ENCODE results near the gene C19orf73.
"Not testable (repeated sequence)": the region's sequence is repeated elsewhere in the genome, so short reads cannot be mapped to it uniquely, and the experiment has no call there.

The C19orf73 gene

DNA sequence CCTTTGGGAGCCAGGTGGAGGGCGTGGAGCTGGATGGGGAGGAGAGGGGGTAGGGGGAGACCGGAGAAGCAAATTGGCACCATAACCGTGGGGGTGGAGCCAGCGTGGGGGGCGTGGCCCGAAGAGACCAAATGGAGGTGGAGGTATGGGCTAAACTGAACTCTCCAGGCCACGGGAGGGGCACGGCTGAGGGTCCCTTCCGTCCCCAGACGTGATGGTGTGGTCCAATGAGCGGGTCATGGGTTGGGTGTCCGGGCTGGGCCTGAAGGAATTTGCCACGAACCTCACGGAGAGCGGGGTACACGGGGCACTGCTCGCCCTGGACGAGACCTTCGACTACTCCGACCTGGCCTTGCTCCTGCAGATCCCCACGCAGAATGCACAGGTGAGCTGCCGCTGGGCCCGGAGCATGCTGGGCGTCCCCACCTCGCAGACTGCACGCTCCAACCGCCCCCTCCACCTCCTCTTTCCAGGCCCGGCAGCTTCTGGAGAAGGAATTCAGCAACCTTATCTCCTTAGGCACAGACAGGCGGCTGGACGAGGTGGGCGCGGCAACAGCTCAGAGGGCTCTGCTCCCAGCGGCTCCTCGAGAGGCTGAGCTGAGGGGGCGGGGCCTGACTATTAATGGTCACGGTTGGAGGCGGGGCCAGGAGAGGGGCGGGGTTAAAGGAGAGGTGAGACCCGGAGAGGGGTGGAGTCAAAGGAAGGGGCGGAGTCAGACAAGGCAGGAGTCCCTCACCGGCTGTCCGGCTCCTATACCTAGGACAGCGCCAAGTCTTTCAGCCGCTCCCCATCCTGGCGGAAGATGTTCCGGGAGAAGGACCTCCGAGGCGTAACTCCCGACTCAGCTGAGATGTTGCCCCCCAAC, 30.1 kb upstream of the C19orf73 start:
- in situ Hi-C loops (cut with MboI; ENCODE audit: low sequenced_read_pairs), result no loop called here

DNA sequence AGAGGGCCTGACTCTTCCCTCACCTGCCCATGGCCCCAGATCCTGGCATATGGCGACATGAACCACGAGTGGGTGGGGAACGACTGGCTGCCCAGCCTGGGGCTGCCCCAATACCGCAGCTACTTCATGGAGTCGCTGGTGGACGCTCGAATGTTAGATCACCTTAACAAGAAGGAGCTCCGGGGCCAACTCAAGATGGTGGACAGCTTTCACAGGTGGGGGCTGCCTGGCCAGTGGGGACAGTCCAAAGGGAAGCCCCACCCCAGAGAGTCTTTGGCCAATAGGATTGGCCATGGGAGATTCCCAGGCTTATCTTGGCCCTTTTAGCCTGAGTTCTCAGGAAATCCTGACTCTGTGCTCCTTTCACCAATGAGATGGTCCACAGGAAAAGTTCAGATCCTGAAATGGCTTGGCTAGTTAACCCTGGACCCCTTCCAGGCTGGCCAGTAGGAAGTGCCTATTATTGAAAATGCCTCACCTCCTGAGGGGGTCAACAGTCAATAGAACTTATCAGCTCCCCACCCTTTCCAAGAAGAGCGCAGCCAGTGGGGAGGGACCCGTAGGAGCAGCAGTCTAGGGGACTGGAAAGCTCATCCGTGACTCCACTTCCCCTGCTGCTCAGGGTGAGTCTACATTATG, 29.2 kb upstream of the C19orf73 start:
- in situ Hi-C loops (cut with MboI; ENCODE audit: low sequenced_read_pairs), result no loop called here

GRCh38 chr19:49146408-49146770, 27.4 kb upstream of the C19orf73 start:
- in situ Hi-C loops (cut with MboI; ENCODE audit: low sequenced_read_pairs), result not testable (repeated sequence)

DNA sequence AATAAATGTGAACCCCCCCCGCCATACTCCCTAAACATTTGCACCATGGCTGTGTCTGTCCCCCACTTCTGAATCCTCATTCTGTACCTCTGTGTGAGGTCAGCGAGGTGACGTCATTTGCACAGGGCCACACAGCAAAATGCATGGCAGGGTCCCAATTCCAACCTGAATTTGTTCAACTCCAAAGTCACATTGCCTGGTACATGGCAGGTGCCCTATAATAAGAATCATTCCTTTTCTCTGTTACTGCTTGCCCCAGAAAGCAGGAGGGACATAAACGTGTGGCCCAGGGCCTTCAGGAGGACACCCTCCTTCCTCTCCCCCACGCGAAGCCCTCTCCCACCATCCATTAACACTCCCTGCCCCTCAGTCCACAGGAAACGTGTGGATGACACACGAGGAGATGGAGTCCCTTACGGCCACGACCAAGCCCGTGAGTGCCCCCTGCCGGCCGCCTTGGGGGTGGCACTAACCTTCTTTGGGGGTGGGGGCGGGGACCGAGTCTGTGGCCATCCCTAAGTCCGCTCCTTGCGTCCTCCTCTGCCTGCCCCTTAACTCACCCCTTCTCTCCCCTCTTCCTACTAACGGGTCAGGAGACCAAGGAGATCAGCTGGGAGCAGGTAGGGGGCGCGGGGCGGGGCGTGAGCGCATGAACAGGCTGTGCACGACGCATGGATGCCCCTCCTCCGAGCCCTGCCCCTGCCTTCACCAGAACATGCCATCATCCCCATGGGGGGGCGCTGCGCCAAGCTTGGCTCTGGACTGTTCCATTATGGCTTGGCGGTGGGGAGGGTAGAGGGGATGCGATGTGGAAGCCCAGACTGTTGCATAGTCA, 26.8 kb upstream of the C19orf73 start:
- in situ Hi-C loops (cut with MboI; ENCODE audit: low sequenced_read_pairs), result no loop called here

DNA sequence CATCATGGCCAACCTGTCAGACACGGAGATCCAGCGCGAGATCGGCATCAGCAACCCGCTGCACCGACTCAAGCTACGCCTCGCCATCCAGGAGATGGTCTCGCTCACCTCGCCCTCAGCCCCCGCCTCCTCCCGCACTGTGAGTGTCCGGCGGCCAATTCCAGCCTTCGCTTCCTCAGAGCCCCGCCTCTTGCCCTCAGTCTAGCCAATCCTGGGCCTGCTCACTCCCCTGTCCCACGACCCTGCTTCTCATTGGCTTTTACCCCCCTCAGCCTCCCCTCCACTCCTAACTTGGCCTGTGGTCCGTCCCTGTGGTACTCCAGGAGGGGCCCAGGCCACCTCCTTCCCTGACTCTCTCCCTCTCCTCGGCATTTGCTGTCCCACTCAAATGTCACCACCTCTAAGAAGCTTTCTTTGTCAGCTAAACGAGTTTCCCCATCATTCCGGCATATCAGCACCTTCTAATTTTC, 24.0 kb upstream of the C19orf73 start:
- in situ Hi-C loops (cut with MboI; ENCODE audit: low sequenced_read_pairs), result no loop called here

DNA sequence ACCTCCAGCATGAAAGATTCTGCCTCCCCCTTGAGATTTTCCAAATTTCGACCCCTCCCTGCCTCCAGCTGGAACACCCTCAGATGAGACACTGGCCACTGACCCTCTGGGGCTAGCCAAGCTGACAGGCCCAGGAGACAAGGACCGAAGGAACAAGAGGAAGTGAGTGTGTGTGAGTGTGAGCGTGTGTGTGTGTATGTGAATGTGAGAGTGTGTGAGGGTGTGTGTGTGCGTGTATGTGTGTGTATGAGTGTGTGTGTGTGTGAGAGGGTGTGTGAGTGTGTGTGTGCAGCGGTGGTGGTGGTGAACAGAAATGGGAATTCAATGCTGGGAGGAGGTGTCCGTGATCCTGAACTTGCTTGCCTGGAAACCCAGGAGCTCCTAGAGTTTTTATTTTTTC, 22.4 kb upstream of the C19orf73 start:
- in situ Hi-C loops (cut with MboI; ENCODE audit: low sequenced_read_pairs), result no loop called here

GRCh38 chr19:49140951-49141350, 22.0 kb upstream of the C19orf73 start:
- in situ Hi-C loops (cut with MboI; ENCODE audit: low sequenced_read_pairs), result no loop called here

GRCh38 chr19:49136771-49137171, 17.8 kb upstream of the C19orf73 start:
- in situ Hi-C loops (cut with MboI; ENCODE audit: low sequenced_read_pairs), result no loop called here

- in situ Hi-C loops (cut with MboI; ENCODE audit: low sequenced_read_pairs), result no loop called here
These were observed 16.7 kb upstream of the C19orf73 start for GRCh38 chr19:49135686-49136085.

DNA sequence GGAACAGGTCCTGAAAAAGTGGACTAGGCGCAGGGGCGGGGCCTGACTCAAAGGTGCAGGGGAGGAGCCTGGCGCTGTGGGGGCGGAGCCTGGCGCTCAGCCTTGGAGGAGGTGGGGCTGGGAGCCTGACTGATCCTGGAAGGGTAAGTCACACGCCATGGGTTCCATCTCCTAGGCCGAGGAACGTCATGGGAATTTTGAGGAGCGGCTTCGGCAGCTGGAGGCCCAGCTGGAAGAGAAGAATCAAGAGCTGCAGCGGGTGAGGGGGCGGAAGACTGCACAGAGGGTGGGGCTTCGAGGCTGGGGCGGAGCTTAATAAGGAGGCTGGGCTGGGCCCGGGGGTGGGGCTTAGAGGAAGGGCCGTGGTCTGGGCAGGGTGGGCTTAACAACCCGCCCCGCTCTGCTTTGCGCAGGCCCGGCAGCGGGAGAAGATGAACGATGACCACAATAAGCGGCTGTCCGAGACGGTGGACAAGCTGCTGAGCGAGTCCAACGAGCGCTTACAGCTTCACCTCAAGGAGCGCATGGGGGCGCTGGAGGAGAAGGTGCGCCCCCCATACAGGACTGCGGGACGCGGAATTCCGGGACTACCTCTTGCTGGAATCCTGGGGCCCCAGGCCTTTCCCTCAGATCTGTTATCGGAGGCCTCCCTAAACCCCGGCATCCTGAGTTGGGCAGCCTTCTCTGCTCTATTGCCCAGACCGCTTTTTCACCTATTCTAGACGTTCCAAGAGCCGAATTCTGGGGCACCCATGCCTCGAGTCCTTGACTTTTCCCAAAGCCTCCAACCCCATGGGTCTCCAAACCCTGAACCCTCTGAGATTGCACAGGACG, 14.9 kb upstream of the C19orf73 start:
- in situ Hi-C loops (cut with MboI; ENCODE audit: low sequenced_read_pairs), result no loop called here

GRCh38 chr19:49132974-49133609, 14.1 kb upstream of the C19orf73 start:
- in situ Hi-C loops (cut with MboI; ENCODE audit: low sequenced_read_pairs), result no loop called here

GRCh38 chr19:49130325-49130724, 11.4 kb upstream of the C19orf73 start:
- in situ Hi-C loops (cut with MboI; ENCODE audit: low sequenced_read_pairs), result no loop called here

- in situ Hi-C loops (cut with MboI; ENCODE audit: low sequenced_read_pairs), result no loop called here
These were observed 10.3 kb upstream of the C19orf73 start for GRCh38 chr19:49129238-49129583.

GRCh38 chr19:49128545-49129237, 9.7 kb upstream of the C19orf73 start:
- in situ Hi-C loops (cut with MboI; ENCODE audit: low sequenced_read_pairs), result no loop called here

DNA sequence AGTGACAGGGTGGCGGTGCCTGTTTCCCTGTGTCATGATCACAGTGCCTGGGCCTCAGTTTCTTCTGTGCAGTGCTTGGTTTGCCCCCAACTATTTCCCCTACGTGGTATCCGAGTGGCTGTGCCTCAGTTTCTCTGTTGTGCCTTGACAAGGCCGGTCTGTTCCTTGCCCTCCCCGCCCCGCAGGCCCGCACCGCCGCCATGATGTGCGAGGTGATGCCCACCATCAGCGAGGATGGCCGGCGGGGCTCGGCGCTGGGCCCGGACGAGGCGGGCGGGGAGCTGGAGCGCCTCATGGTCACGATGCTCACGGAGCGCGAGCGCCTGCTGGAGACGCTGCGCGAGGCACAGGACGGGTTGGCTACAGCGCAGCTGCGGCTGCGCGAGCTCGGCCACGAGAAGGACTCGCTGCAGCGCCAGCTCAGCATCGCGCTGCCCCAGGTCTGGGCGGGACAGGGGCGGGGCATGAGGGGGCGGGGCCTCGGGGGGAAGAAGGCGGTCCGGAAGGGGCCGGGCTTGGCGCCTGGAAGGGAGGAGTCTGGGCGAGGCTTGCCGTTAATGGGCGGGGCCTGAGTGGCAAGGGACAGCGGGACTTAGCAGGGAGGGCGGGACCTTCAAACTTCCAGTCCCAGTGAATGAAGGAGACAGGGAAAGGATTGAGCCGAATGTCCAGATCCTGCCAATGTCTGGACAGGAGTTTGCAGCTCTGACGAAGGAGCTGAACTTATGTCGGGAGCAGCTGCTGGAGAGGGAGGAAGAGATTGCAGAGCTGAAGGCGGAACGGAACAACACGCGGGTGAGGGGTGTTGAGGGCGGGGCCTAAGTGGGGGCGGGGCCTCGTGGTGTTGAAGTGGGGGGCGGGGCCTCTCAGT, 9.0 kb upstream of the C19orf73 start:
- in situ Hi-C loops (cut with MboI; ENCODE audit: low sequenced_read_pairs), result no loop called here

GRCh38 chr19:49127225-49127624, 8.3 kb upstream of the C19orf73 start:
- in situ Hi-C loops (cut with MboI; ENCODE audit: low sequenced_read_pairs), result not testable (repeated sequence)

DNA sequence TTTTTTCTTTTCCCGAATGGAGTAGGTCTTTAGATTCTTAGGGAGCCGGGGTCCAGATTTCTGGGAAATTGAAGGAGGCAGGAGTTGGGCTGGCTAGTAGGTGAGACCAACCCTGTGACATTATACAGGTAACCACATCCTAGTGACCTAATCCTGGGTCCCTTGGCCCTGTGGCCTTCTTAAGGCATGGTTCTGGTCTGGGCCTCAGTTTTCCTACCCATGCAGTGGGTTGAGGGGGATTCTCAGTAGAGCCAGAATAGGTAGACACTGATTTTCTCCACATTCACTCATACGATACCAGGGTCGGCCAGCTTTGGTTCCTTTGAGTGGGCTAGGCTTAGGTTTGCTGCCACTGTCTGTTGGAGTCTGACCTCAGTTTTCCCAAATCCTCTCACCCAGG, 7.6 kb upstream of the C19orf73 start:
- in situ Hi-C loops (cut with MboI; ENCODE audit: low sequenced_read_pairs), result no loop called here

DNA sequence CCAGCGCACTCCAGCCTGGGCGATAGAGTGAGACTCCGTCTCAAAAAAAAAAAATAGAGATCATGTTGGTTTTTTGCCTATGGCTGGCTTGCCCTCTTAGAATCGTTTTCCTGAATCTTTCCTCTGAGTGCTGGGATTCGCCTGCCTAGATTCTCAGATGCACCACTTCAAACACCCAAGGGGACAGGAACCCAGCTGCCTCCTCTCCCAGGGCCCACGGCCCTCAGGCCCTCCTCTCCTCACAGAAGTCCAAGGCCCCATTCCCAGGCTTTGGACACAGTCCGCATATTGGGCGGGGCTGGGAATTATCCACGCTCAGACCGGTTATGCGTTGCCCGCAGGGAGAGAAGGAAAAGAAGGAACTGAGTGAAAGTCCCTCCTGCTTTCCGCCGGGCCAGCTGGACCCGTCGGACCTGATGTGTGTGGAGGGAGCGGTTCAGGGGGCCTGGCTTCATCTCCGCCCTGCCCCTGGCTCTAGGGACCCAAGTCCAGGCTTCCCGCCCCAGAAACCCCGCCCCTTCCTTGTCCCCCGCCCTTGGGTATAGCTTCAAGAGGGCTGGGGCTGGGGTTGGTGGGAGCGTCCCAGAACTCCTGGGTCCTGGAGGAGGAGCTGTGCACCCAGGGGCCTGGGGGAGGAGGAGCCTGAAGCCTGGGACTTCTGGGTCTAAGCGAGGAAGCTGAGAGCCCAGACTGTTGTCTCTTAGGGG, 6.2 kb upstream of the C19orf73 start:
- in situ Hi-C loops (cut with MboI; ENCODE audit: low sequenced_read_pairs), result no loop called here

Data from hTERT RPE-1 (cell line).